ENCODE data around the gene KLHL6.
"Not testable (repeated sequence)": the region's sequence is repeated elsewhere in the genome, so short reads cannot be mapped to it uniquely, and the experiment has no call there.

KLHL6 gene

DNA sequence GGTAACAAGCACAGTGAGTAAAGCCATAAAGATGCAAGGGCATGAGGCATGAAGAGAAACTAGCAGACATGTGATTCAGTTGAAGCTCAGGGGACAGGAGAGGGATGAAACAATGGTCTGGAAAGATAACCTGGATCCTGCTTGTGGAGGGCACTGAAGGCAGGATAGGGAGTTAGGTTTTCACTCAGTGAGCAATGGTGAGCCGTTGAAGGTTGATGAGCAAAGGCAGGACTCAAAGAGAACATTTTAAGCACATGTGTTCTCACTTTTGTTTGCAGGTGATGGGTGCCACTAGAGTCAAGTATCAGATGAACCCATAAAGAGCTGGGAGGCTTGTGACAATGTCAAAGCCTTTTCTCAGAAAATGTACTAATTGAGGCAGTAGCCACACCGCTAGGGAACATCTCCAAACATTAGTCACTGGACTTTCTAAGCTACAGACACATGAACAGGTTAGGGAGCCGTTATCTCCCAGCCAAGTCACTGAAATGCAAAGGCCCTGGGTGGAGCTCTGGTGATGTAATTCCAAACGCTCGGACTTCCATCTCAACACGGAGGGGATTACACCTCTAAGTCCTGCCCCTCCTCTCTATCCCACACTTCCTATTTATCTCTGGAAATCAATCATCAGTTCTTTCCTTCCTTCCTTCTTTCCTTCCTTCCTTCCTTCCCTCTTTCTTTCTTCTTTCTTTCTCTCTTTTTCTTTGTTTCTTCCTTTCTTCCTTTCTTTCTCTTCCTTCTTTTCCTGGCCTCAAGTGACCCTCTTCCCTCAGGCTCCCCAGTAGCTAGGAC lies 22.7 kb downstream of the KLHL6 start:
- no peak for ATAC-seq

DNA sequence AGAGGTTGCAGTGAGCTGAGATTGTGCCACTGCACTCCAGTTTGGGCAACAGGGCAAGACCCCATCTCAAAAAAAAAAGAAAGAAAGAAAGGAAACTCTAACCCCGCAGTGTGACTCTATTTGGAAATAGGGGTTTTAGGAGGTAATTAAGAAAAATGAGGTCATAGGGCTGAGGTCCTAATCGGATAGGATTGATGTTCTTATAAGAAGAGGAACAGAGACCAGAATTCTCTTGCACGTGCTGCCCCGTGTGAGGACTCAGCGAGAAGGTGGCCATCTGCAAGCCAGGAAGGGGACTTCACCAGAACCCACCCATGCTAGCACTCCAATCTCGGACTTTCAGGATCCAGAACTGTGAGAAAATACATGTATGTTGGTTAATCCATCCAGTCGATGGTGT lies 25.8 kb downstream of the KLHL6 start:
- DNase-seq = no peak
- no peak for ATAC-seq

More for the DNA sequence above, 22.7 kb downstream of the KLHL6 start:
- DNase-seq = no peak

DNA sequence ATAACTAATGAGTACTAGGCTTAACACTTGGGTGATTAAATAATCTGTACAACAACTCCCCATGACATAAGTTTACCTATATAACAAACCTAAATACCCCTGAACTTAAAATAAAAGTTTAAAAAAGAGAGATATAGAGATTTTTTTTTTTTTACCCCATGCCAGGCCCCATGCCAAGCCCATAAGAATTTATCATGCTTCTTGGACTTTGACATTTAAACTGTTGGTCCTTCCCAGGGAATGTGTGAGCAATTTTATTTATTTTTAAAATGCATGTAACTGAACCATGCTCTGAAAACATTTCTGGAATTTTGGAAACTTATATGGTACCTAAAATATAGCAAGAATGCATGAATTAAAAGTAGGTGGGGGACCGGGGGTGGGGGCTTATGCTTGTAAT lies 26.3 kb downstream of the KLHL6 start:
- ATAC-seq = no peak
- DNase-seq = no peak

DNA sequence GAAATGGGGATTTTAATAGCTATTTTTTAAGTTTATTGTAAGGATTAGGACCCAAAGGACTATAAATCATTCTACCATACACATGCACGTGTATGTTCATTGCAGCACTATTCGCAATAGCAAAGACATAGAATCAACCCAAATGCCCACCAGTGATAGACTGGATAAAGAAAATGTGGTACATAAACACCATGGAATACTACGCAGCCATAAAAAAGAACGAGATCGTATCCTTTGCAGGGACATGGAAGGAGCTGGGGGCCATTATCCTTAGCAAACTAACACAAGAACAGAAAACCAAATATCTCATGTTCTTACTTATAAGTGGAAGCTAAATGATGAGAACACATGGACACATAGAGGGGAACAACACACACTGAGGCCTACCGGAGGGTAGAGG lies 26.7 kb downstream of the KLHL6 start:
- not testable (repeated sequence) for ATAC-seq, DNase-seq

DNA sequence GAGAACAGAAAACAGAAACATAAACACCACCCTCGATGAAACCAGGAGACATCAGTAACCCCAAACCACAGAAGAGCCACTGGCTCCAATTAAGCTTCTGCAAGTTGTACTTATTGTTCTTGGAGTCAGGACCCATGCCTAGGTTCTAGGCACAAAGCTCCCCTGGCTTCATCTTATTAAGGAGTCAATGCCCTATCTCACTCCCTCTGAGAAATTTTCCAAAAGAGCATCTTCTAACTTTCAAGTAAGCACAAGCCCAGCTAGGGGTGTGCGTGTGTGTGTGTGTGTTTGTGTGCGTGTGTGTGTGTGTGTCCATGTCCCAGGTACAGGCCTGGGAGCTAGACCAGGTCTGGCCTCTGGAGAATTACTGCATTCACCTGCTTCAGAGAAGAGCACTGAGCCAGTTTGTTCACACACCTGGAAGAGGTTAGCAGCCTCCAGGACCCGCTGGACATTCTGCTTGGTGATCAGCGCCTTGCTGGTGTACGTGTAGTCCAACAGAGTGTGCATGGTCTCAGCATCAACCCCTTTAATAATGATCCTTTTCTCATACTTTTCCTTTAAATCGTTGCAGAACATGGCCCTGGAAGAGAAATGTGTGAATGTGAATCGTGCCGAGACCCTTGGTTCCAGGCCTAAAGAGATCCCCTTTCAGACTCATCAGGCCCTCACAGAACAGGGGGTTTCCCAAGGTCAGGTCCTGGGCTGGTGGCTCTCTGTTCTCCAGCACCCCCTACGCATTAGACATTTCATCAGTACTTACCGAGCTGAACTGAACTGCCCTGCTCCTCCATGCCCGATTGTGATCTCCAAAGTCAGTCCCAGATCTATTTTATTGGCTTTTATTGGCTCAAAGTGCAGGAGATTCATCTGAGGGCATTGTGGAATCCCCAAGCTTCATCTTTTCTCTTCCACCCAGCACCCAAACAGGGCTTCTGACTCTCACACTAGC lies 27.8 kb downstream of the KLHL6 start:
- DNase-seq (no peak), ATAC-seq (peak; percentile 42)

DNA sequence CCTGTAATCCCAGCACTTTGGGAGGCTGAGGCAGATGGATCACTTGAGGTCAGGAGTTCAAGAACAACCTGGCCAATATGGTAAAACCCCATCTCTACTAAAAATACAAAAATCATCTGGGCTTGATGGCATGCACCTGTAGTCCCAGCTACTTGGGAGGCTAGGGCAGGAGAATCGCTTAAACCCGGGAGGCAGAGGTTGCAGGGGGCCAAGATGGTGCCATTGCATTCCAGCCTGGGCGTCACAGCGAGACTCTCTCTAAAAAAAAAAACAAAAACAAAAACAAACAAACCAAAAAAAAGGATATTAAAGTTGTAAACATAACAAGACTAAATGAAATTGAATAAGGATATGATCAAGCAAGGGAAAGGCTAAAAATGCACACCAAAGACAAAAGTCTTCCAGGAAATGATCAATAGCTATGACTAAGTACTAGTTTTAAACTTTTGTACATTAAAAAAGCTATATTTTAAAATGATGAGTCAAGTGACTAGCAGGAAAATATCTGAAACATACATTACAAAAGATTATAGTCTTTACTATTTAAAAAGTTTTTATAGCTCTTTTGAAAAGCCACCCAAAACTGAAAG lies 28.6 kb downstream of the KLHL6 start:
- ATAC-seq = no peak
- DNase-seq = no peak

DNA sequence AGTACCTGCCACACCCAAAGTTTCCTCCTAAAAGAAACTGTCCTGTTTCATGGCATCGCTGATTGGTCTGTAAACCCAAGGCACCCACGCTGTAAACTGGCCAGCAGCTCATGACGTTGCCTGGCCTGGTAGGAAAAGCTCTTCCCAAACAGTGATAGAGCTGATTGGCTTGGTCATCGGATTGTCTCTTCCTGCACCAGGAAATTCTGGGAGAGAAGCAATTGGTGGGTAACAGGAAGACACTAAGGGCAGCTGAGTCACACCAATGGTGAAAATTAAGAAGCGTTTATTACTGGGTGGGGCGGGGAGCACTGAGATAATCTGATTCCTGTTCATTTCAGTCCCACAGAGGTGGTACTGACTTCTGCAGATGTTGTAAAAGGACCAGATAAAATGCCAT lies 31.0 kb downstream of the KLHL6 start:
- no peak for ATAC-seq
- DNase-seq = no peak

DNA sequence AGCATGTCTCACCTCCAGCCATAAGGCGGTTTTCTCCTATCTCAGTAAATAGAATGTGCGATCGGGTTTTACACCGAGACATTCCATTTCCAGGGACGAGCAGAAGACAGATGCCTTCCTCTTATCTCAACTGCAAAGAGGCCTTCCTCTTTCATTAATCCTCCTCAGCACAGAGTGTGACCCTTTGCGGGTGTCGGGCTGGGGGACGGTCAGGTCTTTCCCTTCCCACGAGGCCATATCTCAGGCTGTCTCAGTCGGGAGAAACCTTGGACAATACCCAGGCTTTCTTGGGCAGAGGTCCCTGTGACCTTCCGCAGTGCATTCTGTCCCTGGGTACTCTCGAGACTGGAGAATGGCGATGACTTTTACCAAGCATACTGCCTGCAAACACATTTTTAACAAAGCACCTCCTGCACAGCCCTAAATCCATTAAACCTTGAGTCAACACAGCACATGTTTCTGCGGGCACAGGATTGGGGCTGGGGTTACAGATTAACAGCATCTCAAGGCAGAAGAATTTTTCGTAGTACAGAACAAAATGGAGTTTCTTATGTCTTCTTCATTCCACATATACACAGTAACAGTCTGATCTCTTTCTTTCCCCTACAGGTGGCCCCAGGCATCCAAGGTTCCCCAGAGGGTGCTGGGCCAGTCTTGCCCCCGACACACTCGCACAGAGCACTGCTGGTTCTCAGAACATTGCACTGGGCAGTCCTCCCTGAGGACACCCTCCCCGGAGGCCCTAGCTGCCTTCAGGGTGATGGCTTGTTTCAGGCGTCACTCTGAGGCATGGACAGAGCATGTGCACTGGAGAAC lies 34.6 kb downstream of the KLHL6 start:
- not testable (repeated sequence) for DNase-seq, ATAC-seq

DNA sequence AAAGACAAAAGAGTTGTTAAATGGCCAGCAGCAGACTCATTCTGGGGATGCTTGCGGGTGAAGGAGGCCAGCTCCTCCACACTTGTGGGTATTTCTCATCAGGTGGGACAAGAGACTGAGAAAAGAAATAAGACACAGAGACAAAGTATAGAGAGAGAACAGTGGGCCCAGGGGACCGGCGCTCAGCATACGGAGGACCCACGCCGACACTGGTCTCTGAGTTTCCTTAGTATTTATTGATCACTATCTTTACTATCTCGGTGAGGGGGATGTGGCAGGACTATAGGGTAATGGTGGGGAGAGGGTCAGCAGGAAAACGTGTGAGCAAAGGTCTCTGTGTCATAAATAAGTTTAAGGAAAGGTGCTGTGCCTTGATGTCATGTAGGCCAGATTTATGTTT lies 35.2 kb downstream of the KLHL6 start:
- not testable (repeated sequence) for DNase-seq

DNA sequence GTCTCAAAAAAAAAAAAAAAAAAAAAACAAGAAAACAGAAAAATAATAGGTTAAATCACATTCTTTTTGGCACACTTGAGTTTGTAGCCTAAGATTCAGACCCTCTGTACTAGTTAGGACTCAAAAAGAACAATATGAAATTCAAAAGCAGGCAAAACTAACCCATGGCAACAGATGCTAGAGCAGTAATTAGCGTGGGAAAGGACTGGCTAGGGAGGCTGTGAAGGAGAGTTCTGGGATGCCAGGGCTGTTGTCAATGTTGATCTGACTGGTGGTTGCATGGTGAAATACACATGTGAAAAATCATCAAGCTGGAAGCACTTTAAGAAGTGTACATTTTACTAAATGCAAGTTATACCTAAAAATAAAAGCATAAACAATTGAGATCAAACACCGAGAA lies 35.6 kb downstream of the KLHL6 start:
- DNase-seq (no peak), ATAC-seq (no peak)

More for the DNA sequence above, 35.2 kb downstream of the KLHL6 start:
- ATAC-seq = not testable (repeated sequence)

DNA sequence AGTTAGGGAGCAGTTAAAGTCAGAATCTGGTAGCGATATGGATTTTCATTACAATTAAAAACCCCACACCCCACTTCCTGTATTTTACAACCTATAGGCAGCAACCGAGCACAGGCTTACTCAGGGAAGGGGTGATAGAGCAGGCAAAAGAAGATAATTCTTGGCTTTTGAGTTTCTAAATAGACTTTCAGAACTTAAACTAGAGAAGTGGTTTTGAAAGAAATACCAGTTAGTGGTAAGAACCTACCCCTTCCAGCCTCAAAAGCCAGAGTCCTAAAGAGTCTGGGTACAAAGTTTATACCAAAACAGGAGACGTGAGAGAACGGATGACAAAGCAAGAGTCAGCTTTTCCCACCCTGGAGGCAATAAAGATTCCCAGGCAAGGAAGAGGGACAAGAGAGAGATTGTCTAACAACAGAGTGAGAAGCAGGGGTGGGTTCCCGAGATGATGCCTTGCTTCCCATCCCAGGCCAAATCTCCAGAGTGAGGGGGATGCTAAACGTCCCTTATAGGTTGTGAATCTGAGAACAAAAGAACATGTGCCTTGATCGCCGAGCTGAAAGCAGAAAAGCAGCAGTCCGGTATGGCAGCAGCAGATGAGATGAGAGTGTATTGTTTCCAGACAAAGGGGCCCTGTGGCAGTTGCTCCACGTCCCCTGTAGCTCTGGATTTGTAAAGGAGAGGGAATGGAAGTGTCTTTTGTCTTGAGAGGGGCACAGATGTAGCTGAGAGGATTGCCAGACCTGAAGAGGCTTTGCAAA lies 36.8 kb downstream of the KLHL6 start:
- ATAC-seq (no peak), DNase-seq (no peak)

DNA sequence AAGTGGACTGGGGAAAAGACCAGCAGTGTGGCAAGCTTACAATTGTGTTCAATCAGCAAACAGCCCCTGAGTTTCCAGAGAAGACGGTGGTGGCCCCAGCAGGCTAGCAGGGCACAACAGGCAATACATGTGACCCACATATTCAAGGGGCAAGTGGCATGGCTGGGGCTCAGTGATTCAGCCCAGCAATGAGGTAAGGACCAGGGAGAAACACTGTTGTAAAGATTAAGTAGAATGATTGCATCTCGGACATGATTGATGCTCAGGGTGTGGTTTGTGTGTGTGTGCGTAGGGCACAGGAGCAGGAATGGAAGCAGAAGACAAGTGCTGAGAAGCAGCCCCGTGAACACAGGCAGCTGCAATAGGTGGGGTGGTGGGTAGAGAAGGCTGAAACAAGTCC lies 37.9 kb downstream of the KLHL6 start:
- DNase-seq (no peak), ATAC-seq (no peak)

DNA sequence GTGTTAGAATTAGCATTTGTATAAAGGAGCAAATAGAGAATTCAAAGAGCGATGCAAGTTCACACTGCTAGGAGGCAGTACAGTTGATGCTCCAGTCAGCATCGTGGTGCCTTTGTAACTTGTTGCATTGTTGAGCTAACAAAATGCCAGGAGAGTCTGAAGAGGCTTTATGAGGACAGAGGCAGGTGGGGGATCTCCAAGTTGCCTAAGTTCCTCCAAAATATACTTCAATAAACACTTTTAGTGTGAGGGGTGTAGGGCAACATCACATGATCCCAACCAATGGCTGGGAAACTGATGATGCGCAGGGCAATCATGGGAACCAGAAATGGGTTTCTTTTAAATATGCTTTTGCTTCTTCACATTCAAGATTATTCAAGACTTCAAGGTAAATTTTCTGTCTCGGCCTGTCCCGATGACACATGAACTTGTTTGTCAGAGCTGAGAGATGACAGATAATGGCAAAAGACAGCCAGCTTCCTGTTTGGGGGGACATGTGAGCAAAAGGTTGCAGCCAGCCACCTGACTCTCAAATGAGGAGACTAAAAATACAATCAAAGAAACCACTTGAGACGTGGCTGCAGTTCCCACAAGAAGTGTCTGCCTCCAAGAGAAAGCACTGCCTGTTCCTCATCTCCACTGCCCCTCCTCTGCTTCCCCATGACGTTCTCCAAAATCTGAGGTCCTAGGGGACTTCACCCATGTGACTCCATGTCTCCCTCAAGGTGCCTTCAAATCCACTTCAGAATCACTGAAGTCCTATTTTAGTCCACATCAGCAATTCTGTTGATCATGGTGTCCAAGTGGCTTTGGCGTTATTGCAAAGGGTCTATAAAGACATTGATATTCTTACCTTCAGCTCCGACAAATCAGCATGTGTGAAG lies 39.3 kb downstream of the KLHL6 start:
- ATAC-seq = peak; percentile 80

DNA sequence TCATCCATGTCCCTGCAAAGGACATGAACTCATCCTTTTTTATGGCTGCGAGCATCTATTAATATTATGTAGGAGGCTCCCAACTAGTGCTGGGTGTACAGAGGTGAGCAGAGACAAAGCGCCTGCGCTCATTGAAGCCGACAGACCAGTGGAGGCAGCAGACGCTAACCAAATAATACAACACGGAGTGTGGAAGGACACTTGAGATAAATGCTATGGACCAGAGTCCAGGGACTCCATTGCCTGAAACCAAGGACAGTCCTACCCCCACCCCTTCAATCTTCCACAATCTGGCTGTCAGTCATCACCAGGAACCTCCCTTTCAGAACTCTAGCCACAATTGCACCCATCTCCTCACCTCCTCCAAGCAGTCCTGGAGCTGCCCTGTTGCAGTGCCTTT lies 41.5 kb downstream of the KLHL6 start:
- no peak for DNase-seq
- ATAC-seq = no peak

More for the DNA sequence above, 39.3 kb downstream of the KLHL6 start:
- peak; percentile 49 for DNase-seq

DNA sequence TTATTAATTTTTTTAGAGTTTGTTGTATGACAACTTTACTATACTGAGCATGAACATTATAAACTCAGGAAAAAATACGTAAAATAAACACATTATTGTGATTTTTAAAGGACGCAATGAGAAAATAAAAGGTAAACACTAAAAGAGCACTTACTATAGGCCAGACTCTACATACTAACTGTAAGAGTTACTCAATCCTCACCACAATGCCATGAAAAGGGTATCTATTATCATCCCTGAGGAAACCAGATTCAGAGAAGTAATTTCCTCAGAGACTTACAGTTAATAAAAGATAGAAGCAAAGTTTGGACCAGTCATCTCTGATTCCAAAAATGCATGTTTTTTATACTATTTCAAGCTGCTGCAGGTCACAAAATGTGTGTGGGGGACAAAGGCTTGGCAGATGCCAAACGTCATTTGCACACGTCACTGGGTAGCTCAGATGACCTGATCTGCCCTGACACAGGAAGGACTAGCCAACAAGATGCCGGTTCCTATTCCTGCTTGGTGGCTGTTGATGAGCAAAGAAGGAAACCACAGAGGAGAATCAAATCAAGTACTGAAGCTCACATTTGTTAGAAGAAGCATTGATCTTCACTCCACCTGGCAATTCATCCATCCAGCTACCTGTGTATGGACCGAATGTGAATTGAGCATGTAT lies 42.3 kb downstream of the KLHL6 start:
- peak; percentile 50 for DNase-seq
- peak; percentile 71 for ATAC-seq

DNA sequence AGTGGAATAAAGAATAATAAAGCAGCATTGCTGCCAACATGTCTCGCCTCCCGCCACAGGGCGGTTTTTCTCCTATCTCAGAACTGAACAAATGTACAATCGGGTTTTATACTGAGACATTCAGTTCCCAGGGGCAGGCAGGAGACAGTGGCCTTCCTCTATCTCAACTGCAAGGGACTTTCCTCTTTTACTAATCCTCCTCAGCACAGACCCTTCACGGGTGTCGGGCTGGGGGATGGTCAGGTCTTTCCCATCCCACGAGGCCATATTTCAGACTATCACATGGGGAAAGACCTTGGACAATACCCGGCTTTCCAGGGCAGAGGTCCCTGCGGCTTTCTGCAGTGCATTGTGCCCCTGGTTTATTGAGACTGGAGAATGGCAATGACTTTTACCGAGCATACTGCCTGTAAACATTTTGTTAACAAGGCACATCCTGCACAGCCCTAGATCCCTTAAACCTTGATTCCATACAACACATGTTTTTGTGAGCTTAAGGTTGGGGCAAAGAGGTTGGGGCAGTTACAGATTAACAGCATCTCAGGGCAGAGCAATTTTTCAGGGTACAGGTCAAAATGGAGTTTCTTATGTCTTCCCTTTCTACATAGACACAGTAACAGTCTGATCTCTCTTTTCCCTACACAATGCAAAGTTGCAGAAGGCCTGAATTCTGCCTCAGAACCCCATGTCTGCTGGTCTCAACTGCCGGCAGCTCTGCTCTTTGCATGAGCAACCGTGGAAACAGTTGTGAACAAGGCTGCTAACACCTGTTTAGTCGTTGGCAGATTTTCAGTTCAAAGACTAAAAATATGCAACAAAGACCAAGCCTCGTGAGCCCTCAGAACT lies 44.0 kb downstream of the KLHL6 start:
- not testable (repeated sequence) for ATAC-seq, DNase-seq

DNA sequence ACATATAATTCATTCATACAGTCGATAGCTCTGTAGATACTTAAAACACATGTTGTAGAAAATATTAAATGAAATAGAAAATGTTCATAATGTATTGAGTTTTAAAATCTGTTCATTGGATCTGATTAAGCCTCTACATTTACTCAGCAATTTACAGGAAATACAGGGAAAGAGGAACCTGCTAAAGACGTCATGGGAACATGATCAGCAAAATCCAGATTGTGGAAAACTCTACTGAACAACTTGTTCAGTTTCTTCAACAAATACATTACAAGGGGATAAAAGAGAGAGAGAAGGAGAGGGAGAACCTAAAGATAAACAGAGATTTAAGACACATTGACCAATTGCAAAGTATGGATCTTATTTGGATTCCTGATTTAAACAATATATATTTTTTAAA lies 46.7 kb downstream of the KLHL6 start:
- DNase-seq (no peak), ATAC-seq (no peak)

DNA sequence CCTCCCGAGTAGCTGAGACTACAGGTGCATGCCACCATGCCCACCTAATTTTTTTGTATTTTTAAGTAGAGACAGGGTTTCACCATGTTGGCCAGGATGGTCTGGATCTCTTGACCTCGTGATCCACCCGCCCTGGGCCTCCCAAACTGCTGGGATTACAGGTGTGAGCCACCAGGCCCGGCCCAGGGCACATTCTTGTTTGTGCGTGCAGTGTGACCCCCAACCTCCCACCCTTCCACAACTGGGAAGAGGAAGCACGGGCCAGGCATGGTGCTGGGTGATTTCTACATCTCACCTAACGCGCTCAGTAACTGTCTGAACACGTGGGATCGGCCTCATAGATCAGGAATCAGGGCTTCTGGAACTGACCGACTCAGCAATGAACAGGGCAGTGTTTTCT lies 48.0 kb downstream of the KLHL6 start:
- no peak for ATAC-seq
- no peak for DNase-seq

All from stimulated activated naive CD8-positive, alpha-beta T cell treated with anti-CD3 and anti-CD28 coated beads, Interleukin-15, Interleukin-2, amounts not matched to agents 100 U/mL and 50 U/mL, for 24 hours (primary cell).